ENCODE results near the gene MAML3. TPM values are rescaled to one million over a fixed set of nuclear protein-coding genes. Genes with fewer than 3 reads are reported as not detected.

MAML3 gene
- total and polyA plus RNA-seq, 2 of the 13 experiments (the other 11 are each of a cell fraction or from before 2014, with no cell fraction given) = 0.05 to 0.13 TPM

DNA sequence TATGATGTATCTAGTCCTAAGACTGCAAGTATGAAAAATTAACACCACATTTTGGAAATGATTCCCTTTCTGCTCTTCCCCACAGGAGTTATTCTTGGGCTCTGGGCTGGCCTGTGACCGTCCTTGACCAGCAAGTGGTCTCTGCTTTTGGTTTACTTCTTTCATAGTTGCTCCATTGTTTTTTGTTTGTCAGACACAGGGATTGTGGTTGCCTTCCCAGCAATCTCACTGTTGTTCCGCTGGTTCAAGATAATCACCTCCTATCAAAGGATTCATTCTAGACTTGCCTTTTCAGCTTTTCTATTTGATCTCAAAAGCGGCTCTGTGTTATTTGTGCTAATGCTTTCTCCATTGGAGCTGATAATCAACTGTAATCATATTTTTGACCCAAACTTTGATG is 269.5 kb downstream of the MAML3 start (continued):
- TF ChIP-seq, protein P1, sequence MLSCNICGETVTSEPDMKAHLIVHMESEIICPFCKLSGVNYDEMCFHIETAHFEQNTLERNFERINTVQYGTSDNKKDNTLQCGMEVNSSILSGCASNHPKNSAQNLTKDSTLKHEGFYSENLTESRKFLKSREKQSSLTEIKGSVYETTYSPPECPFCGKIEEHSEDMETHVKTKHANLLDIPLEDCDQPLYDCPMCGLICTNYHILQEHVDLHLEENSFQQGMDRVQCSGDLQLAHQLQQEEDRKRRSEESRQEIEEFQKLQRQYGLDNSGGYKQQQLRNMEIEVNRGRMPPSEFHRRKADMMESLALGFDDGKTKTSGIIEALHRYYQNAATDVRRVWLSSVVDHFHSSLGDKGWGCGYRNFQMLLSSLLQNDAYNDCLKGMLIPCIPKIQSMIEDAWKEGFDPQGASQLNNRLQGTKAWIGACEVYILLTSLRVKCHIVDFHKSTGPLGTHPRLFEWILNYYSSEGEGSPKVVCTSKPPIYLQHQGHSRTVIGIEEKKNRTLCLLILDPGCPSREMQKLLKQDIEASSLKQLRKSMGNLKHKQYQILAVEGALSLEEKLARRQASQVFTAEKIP (CRISPR knock-in tag; IDR thresholded peaks at IDR 0.05; ENCODE audit: borderline replicate concordance) = no peak
- TF ChIP-seq RBFOX2 (IDR thresholded peaks at IDR 0.05; ENCODE audit: low read depth, low read length) (no peak), ZNF326 (CRISPR knock-in tag; IDR thresholded peaks at IDR 0.05; ENCODE audit: borderline replicate concordance) (no peak), SALL1 (CRISPR knock-in tag; IDR thresholded peaks at IDR 0.05) (peak; percentile 43; the same call in 1 of the 2 replicates), ZNF768 (CRISPR knock-in tag; IDR thresholded peaks at IDR 0.05) (no peak), MXI1 (IDR thresholded peaks at IDR 0.05; ENCODE audit: borderline replicate concordance, low read depth, low read length) (no peak), TAF1 (CRISPR knock-in tag; IDR thresholded peaks at IDR 0.05) (no peak), ZNF343 (CRISPR knock-in tag; IDR thresholded peaks at IDR 0.05) (no peak), MED1 (CRISPR knock-in tag; IDR thresholded peaks at IDR 0.05) (peak; percentile 35; the same call in 1 of the 2 replicates), ZNF891 (CRISPR knock-in tag; IDR thresholded peaks at IDR 0.05) (no peak), ZNF33B (CRISPR knock-in tag; IDR thresholded peaks at IDR 0.05) (no peak), SNAI1 (CRISPR knock-in tag; IDR thresholded peaks at IDR 0.05; ENCODE audit: borderline replicate concordance) (no peak), ZNF3 (CRISPR knock-in tag; IDR thresholded peaks at IDR 0.05) (no peak), ZNF782 (CRISPR knock-in tag; IDR thresholded peaks at IDR 0.05; ENCODE audit: borderline replicate concordance) (no peak), HNRNPH1 (optimal IDR thresholded peaks at IDR 0.05; ENCODE audit: low read depth, low read length) (no peak), ZNF589 (CRISPR knock-in tag; conservative IDR thresholded peaks at IDR 0.05) (no peak), PAF1 (CRISPR knock-in tag; IDR thresholded peaks at IDR 0.05) (no peak), NR1H2 (CRISPR knock-in tag; IDR thresholded peaks at IDR 0.05; ENCODE audit: borderline replicate concordance, low read depth) (no peak), ZNF549 (CRISPR knock-in tag; IDR thresholded peaks at IDR 0.05) (no peak), ZNF563 (CRISPR knock-in tag; IDR thresholded peaks at IDR 0.05) (no peak), SPEN (CRISPR knock-in tag; IDR thresholded peaks at IDR 0.05; ENCODE audit: low read depth) (no peak), HNRNPUL1 (IDR thresholded peaks at IDR 0.05; ENCODE audit: low read depth, low read length) (no peak), REXO4 (CRISPR knock-in tag; IDR thresholded peaks at IDR 0.05; ENCODE audit: borderline replicate concordance) (no peak)
- TF ChIP-seq, protein P2, sequence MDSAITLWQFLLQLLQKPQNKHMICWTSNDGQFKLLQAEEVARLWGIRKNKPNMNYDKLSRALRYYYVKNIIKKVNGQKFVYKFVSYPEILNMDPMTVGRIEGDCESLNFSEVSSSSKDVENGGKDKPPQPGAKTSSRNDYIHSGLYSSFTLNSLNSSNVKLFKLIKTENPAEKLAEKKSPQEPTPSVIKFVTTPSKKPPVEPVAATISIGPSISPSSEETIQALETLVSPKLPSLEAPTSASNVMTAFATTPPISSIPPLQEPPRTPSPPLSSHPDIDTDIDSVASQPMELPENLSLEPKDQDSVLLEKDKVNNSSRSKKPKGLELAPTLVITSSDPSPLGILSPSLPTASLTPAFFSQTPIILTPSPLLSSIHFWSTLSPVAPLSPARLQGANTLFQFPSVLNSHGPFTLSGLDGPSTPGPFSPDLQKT (CRISPR knock-in tag; IDR thresholded peaks at IDR 0.05; ENCODE audit: borderline replicate concordance) = no peak
- TF ChIP-seq, protein P3, sequence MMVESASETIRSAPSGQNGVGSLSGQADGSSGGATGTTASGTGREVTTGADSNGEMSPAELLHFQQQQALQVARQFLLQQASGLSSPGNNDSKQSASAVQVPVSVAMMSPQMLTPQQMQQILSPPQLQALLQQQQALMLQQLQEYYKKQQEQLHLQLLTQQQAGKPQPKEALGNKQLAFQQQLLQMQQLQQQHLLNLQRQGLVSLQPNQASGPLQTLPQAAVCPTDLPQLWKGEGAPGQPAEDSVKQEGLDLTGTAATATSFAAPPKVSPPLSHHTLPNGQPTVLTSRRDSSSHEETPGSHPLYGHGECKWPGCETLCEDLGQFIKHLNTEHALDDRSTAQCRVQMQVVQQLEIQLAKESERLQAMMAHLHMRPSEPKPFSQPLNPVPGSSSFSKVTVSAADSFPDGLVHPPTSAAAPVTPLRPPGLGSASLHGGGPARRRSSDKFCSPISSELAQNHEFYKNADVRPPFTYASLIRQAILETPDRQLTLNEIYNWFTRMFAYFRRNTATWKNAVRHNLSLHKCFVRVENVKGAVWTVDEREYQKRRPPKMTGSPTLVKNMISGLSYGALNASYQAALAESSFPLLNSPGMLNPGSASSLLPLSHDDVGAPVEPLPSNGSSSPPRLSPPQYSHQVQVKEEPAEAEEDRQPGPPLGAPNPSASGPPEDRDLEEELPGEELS (CRISPR knock-in tag; IDR thresholded peaks at IDR 0.05) = peak; percentile 83
- TF ChIP-seq, protein P4, sequence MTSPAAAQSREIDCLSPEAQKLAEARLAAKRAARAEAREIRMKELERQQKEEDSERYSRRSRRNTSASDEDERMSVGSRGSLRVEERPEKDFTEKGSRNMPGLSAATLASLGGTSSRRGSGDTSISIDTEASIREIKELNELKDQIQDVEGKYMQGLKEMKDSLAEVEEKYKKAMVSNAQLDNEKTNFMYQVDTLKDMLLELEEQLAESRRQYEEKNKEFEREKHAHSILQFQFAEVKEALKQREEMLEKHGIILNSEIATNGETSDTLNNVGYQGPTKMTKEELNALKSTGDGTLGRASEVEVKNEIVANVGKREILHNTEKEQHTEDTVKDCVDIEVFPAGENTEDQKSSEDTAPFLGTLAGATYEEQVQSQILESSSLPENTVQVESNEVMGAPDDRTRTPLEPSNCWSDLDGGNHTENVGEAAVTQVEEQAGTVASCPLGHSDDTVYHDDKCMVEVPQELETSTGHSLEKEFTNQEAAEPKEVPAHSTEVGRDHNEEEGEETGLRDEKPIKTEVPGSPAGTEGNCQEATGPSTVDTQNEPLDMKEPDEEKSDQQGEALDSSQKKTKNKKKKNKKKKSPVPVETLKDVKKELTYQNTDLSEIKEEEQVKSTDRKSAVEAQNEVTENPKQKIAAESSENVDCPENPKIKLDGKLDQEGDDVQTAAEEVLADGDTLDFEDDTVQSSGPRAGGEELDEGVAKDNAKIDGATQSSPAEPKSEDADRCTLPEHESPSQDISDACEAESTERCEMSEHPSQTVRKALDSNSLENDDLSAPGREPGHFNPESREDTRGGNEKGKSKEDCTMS (CRISPR knock-in tag; conservative IDR thresholded peaks at IDR 0.05) = no peak

Measured in HepG2 (cell line).